Omental fat pad (tissue), 4 donors: Measurements from ENCODE around the gene SYNJ2. TPM values are rescaled to one million over a fixed set of nuclear protein-coding genes. Genes with fewer than 3 reads are reported as not detected.

ENCODE experiments used
- ATAC-seq: fragments of 150-250 bp; one replicate; pipeline ENCODE4 v1.9.1; 2016; ENCODE audit warnings: mild to moderate bottlenecking, moderate library complexity; ENCODE audit not compliant: low FRiP score
- DNase-seq: peaks from one replicate; pipeline ENCODE4 v3.0.0-alpha.2; 2019; ENCODE audit warnings: low spot score
- CTCF ChIP-seq, 3 donors: fragments of 450-650 bp; IDR thresholded peaks; one replicate each; pipeline ENCODE4 v1.5.1; 2016 to 2017; ENCODE audit warnings: antibody characterized with exemption in 3 of 3, mild to moderate bottlenecking in 3 of 3, moderate library complexity in 2 of 3
- total RNA-seq, 4 donors: library from RNA; depleted of rRNA; stranded (reverse); fragments of >200 nt; gene quantifications; one replicate each; pipeline ENCODE4 v1.1.0, GENCODE V29; 2016

Gene SYNJ2
- total RNA-seq, 4 donors from 2014 or later, result 2.3 to 27.6 (median 6.4) TPM

DNA sequence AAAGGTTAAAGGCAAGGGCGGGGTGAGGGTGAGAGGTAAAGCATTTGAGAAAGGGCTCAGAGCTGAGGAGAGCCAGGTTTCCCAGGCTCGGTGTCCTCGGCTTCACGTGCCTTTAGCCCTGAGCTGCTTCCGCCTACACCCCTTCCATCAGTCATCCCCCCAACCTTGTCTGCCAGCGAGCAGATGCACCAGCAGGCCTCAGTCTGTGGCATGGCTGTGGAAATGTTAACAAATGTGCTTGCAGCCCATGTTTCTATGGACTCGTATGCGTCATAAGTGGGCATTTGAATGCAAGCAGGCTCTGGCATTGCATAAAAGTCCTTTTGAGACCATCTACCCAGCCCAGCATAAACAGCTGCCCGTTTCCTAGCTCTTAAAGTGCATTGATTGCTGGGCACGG, 88.8 kb downstream of the SYNJ2 start:
- ATAC-seq, result no peak
- DNase-seq, result no peak

GRCh38 chr6:158071121-158072082, 89.7 kb downstream of the SYNJ2 start:
- ATAC-seq (no peak), DNase-seq (no peak)
- TF ChIP-seq CTCF (IDR thresholded peaks at IDR 0.05), result no peak

More for the DNA sequence above, 88.8 kb downstream of the SYNJ2 start:
- TF ChIP-seq CTCF (IDR thresholded peaks at IDR 0.05), result no peak

DNA sequence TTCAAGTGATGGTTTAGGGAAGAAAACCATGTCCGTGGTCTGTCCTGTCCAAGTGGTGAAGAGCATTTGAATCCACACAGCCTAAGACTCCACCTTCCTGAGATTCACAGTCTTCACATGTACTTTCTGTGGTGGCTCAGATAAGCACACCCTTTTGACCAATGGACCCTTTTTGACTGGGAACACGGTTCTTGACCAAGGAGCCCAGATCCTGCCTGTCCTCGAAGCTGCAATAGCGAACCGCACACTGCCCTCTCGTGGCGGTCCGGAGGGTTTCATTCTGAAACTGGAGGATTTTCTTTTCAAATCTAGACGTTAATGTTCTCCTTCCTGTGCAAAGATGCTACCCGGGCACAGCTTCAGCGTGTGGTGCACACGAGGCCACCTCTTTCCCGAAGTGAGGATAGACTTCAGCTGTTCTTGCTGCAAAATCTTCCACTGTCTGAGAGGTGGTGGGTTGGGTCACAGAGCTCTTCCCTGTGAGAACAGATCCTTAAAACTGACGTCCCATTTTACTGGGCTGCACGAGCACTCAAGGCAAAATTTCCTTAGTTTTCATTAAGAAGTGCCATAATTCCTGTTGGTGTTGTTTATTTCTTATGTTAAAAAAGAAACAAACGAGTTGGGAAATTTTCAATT, 90.5 kb downstream of the SYNJ2 start:
- DNase-seq, result peak; percentile 46
- peak; percentile 44 for ATAC-seq
- peak in 1 of 3 donors; percentile 36 for TF ChIP-seq CTCF (IDR thresholded peaks at IDR 0.05)

DNA sequence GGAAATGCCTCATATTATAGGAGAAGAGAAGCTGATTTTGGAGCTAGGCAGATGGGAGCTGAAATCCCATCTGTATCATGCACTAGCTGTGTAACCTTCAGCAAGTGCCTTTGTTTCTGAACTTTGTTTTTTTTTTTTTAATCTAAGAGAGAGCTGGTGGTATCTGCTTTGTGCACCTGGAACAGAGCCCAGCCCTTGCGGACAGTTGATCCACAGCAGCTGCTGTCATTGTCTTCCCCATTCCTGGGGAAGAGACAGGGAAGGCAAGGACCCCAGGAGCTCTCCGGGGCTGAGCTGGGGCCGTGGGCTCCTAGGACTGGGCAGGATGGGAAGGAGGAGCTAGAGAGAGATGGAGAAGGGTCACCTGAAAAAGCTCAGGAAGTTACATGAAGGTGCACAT, 92.1 kb downstream of the SYNJ2 start:
- ATAC-seq (no peak), DNase-seq (no peak)

GRCh38 chr6:158076548-158076947, 94.9 kb downstream of the SYNJ2 start:
- DNase-seq (no peak), ATAC-seq (no peak)
- no peak for TF ChIP-seq CTCF (IDR thresholded peaks at IDR 0.05)

More for the DNA sequence above, 92.1 kb downstream of the SYNJ2 start:
- no peak for TF ChIP-seq CTCF (IDR thresholded peaks at IDR 0.05)

DNA sequence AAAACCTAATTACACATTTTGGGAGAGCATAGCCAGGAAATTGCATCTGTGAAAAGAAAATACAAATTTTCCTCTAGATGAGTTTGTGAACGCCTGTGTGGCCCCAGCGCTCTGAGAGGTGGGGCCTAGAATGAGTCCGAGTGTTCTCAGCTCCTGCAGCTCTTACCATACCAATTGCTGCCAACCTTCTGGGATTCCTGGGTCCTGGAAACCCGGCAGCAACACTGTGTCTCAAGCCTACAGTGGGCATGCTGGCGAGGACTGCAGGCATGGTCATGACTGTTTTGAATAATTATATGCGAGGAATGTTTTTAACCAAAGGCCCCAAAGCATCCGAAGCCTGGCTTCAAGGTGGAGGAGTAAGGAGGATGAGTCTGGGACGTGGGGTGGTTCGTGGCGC, 96.0 kb downstream of the SYNJ2 start:
- TF ChIP-seq CTCF (IDR thresholded peaks at IDR 0.05), result no peak
- no peak for DNase-seq
- ATAC-seq, result no peak
